Sigmoid colon (tissue), 4 donors: ENCODE results near the gene ATG4B.

ENCODE experiments used
- EP300 ChIP-seq, 4 donors: sonication (generic); formaldehyde crosslinking; IDR thresholded peaks; one replicate each; pipeline ENCODE4 v1.6.1; 2017; ENCODE audit warnings: antibody characterized with exemption in 4 of 4
- POLR2A ChIP-seq, 2 donors: fragments of 450-650 bp; IDR thresholded peaks; one replicate each; pipeline ENCODE4 v1.6.1; 2016; ENCODE audit warnings: antibody characterized with exemption in 2 of 2, mild to moderate bottlenecking in 2 of 2, moderate library complexity in 2 of 2
- POLR2AphosphoS5 ChIP-seq, 4 donors: sonication (generic); formaldehyde crosslinking; IDR thresholded peaks; one replicate each; pipeline ENCODE4 v1.6.1; 2017; ENCODE audit warnings: antibody characterized with exemption in 4 of 4
- TF ChIP-seq, protein P1 (sequence below), 4 experiments: fragments of 450-650 bp in 3 of 4; fragments of 200-600 bp in 1 of 4; IDR thresholded peaks; one replicate each; pipeline ENCODE4 v1.5.1; 2016 to 2019; ENCODE audit warnings: antibody characterized with exemption in 4 of 4, mild to moderate bottlenecking in 3 of 4, moderate library complexity in 2 of 4

- TF ChIP-seq, protein P1, sequence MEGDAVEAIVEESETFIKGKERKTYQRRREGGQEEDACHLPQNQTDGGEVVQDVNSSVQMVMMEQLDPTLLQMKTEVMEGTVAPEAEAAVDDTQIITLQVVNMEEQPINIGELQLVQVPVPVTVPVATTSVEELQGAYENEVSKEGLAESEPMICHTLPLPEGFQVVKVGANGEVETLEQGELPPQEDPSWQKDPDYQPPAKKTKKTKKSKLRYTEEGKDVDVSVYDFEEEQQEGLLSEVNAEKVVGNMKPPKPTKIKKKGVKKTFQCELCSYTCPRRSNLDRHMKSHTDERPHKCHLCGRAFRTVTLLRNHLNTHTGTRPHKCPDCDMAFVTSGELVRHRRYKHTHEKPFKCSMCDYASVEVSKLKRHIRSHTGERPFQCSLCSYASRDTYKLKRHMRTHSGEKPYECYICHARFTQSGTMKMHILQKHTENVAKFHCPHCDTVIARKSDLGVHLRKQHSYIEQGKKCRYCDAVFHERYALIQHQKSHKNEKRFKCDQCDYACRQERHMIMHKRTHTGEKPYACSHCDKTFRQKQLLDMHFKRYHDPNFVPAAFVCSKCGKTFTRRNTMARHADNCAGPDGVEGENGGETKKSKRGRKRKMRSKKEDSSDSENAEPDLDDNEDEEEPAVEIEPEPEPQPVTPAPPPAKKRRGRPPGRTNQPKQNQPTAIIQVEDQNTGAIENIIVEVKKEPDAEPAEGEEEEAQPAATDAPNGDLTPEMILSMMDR (IDR thresholded peaks at IDR 0.05), result no peak
- TF ChIP-seq EP300 (IDR thresholded peaks at IDR 0.05) (no peak), POLR2A (IDR thresholded peaks at IDR 0.05) (no peak), POLR2AphosphoS5 (IDR thresholded peaks at IDR 0.05) (no peak)
Observed at GRCh38 chr2:241593271-241593670, 44.2 kb upstream of the ATG4B start.
